Smooth muscle cell (in vitro differentiated cells): Measurements from ENCODE around the gene TMEM17. TPM values are rescaled to one million over a fixed set of nuclear protein-coding genes. Genes with fewer than 3 reads are reported as not detected.

Experiments used
- DNase-seq: peaks from one replicate; lab custom pipeline; 2025; ENCODE audit not compliant: unreplicated experiment; lab: John Stamatoyannopoulos, UW
- H2AFZ ChIP-seq: fragments of 200-600 bp; sonication (generic); 2 replicates; pipeline ENCODE4 v1.6.0; 2016; ENCODE audit warnings: antibody characterized with exemption, low read depth, mild to moderate bottlenecking
- H3F3A ChIP-seq: fragments of 200-600 bp; sonication (generic); 2 replicates; pipeline ENCODE4 v1.6.0; 2017; ENCODE audit warnings: antibody characterized with exemption, low read depth
- H3K27ac ChIP-seq: fragments of 200-600 bp; sonication (generic); 2 replicates; pipeline ENCODE4 v1.5.1; 2016; ENCODE audit warnings: low read depth, mild to moderate bottlenecking
- H3K27me3 ChIP-seq: fragments of 200-600 bp; sonication (generic); 2 replicates; pipeline ENCODE4 v1.6.1; 2016; ENCODE audit warnings: low read depth, mild to moderate bottlenecking
- H3K36me3 ChIP-seq: fragments of 200-600 bp; sonication (generic); 2 replicates; pipeline ENCODE4 v1.5.1; 2016; ENCODE audit warnings: low read depth
- H3K4me1 ChIP-seq: fragments of 200-600 bp; sonication (generic); 2 replicates; pipeline ENCODE4 v1.5.1; 2016; ENCODE audit warnings: low read depth
- H3K4me2 ChIP-seq: fragments of 200-600 bp; sonication (generic); 2 replicates; pipeline ENCODE4 v1.6.0; 2016; ENCODE audit warnings: mild to moderate bottlenecking
- H3K4me3 ChIP-seq: fragments of 200-600 bp; sonication (generic); 2 replicates; pipeline ENCODE4 v1.5.1; 2016; ENCODE audit warnings: mild to moderate bottlenecking
- H3K79me2 ChIP-seq: fragments of 200-600 bp; sonication (generic); 2 replicates; pipeline ENCODE4 v1.6.0; 2016; ENCODE audit warnings: low read depth, mild to moderate bottlenecking
- H3K9ac ChIP-seq: fragments of 200-600 bp; sonication (generic); 2 replicates; pipeline ENCODE4 v1.6.0; 2016; ENCODE audit warnings: low read depth
- H3K9me3 ChIP-seq: fragments of 200-600 bp; sonication (generic); replicated peaks from 2 replicates; pipeline ENCODE4 v1.5.1; 2016; ENCODE audit warnings: low read depth
- H4K20me1 ChIP-seq: fragments of 200-600 bp; sonication (generic); 2 replicates; pipeline ENCODE4 v1.6.0; 2016; ENCODE audit warnings: low read depth
- WGBS: methylation state at CpG from one replicate; pipeline ENCODE4 v1.1.7; 2016; ENCODE audit warnings: low lambda C conversion rate; 5-methylcytosine and 5-hydroxymethylcytosine counted together
- polyA plus RNA-seq: library from polyadenylated mRNA; unstranded; fragments of >200 nt; fragmentation: Nextera tagmentation; extraction: Ambion mirVana; gene quantifications from 2 replicates; pipeline ENCODE4 v1.2.1, GENCODE V29; 2016
- total RNA-seq: library from RNA; depleted of rRNA; stranded (reverse); fragments of >200 nt; gene quantifications from 2 replicates; pipeline ENCODE4 v1.2.3, GENCODE V29; 2014
- TF ChIP-seq, protein P1 (sequence below): fragments of 200-600 bp; sonication (generic); IDR thresholded peaks from 2 replicates; pipeline ENCODE4 v1.5.1; 2017; ENCODE audit warnings: borderline replicate concordance, mild to moderate bottlenecking, antibody characterized with exemption; ENCODE audit not compliant: insufficient read depth, poor library complexity, severe bottlenecking

Gene TMEM17
- total and polyA plus RNA-seq, 2 experiments from 2014 or later, result 3.6 to 4.0 TPM

DNA sequence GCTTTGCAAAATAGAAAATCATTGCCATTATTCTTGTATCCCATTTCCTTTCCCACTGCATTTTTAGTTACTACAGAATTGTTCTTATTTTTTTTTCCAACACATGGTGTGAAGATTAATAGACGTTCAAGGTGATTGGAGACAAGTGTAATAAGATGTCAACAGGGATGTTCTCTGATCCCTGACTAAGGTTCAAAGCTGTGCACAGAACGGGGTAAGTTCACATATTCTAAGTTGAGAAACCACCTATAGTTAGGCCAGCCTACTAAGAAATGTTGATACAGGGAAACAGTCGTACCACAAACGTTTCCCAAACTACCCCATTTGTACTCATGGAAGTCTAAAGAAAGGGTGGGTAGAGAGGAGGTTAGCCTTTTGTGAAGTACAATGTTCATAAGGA is 6.4 kb upstream of the TMEM17 start:
- WGBS, result 88% methylated on average over 4 of the region's 4 CpGs
- H3F3A ChIP-seq, result no peaks in the 10 kb centered on the region
- H3K4me3 ChIP-seq, result no peak overlapping the region

DNA sequence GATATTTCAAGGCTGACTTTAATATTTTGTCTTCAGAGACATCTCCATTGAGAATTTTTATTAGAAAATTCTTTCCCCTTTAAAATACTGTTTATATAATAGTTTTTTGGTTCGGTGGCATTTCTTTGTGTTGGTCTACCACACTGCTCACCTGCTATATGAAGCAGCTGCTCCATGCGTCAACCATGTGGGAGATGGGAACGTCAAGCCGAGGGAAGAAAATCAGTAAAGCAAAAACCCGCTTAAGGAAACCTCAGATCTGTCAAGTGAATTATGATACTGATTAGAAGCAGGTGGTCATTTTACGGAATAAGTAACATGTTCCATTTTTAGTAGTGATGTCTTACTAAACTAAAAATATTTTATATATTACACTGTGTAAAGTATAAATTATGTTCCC is 5.6 kb upstream of the TMEM17 start:
- H3K27ac ChIP-seq, result no peak overlapping the region
- H3F3A ChIP-seq, result peaks cover under 1% of the 10 kb centered on the region
- H3K9ac ChIP-seq, result no peak overlapping the region
- H3K4me1 ChIP-seq, result peaks cover 4% of the 10 kb centered on the region
- H3K9me3 ChIP-seq, result no peaks in the 10 kb centered on the region
- TF ChIP-seq, protein P1, sequence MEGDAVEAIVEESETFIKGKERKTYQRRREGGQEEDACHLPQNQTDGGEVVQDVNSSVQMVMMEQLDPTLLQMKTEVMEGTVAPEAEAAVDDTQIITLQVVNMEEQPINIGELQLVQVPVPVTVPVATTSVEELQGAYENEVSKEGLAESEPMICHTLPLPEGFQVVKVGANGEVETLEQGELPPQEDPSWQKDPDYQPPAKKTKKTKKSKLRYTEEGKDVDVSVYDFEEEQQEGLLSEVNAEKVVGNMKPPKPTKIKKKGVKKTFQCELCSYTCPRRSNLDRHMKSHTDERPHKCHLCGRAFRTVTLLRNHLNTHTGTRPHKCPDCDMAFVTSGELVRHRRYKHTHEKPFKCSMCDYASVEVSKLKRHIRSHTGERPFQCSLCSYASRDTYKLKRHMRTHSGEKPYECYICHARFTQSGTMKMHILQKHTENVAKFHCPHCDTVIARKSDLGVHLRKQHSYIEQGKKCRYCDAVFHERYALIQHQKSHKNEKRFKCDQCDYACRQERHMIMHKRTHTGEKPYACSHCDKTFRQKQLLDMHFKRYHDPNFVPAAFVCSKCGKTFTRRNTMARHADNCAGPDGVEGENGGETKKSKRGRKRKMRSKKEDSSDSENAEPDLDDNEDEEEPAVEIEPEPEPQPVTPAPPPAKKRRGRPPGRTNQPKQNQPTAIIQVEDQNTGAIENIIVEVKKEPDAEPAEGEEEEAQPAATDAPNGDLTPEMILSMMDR, result no peak
- H3K79me2 ChIP-seq, result no peaks in the 10 kb centered on the region
- H3K4me2 ChIP-seq, result no peak overlapping the region
- no peak for DNase-seq
- H3K36me3 ChIP-seq, result no peaks in the 10 kb centered on the region
- H2AFZ ChIP-seq, result no peak overlapping the region
- H4K20me1 ChIP-seq, result no peaks in the 10 kb centered on the region
- WGBS, result 82% methylated on average over 6 of the region's 6 CpGs
- H3K27me3 ChIP-seq, result peaks cover 4% of the 10 kb centered on the region
- H3K4me3 ChIP-seq, result no peak overlapping the region

More for the DNA sequence above, 6.4 kb upstream of the TMEM17 start:
- Histone ChIP-seq H3K4me2 (no peak overlapping the region), H3K36me3 (no peaks in the 10 kb centered on the region), H4K20me1 (no peaks in the 10 kb centered on the region), H2AFZ (no peak overlapping the region), H3K9me3 (no peaks in the 10 kb centered on the region), H3K27ac (no peak overlapping the region), H3K4me1 (no peaks in the 10 kb centered on the region), H3K9ac (no peak overlapping the region), H3K79me2 (no peaks in the 10 kb centered on the region), H3K27me3 (peaks cover 4% of the 10 kb centered on the region)
- DNase-seq, result no peak
- TF ChIP-seq, protein P1, result no peak

DNA sequence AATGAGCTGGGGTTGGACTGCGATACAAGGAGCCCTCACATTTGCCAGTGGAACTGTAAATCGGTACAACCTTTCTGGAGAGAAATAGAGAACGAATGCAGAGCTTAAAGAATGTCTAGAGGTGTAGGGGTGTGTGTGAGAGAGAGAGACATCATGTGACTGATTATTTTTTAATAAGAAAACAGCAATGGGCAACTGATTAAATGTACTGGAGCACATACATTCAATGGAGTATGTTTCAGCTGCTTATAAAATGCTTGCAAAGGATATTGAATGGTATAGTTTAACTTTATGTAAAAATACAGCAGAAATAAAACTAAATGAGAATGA is 391 bp upstream of the TMEM17 start:
- Histone ChIP-seq H3K27ac (peak overlapping the region; percentile 69), H3K4me1 (peaks cover 10% of the 10 kb centered on the region), H3K4me3 (peak overlapping the region; percentile 79), H3K9ac (peak overlapping the region; percentile 74), H3K4me2 (peak overlapping the region; percentile 91), H3K9me3 (no peaks in the 10 kb centered on the region), H3K27me3 (no peaks in the 10 kb centered on the region), H3F3A (peaks cover 8% of the 10 kb centered on the region), H3K79me2 (no peaks in the 10 kb centered on the region), H4K20me1 (no peaks in the 10 kb centered on the region), H2AFZ (peak overlapping the region; percentile 98), H3K36me3 (no peaks in the 10 kb centered on the region)
- TF ChIP-seq, protein P1, result no peak
- 4% methylated on average over 3 of the region's 3 CpGs for WGBS
- DNase-seq, result no peak

DNA sequence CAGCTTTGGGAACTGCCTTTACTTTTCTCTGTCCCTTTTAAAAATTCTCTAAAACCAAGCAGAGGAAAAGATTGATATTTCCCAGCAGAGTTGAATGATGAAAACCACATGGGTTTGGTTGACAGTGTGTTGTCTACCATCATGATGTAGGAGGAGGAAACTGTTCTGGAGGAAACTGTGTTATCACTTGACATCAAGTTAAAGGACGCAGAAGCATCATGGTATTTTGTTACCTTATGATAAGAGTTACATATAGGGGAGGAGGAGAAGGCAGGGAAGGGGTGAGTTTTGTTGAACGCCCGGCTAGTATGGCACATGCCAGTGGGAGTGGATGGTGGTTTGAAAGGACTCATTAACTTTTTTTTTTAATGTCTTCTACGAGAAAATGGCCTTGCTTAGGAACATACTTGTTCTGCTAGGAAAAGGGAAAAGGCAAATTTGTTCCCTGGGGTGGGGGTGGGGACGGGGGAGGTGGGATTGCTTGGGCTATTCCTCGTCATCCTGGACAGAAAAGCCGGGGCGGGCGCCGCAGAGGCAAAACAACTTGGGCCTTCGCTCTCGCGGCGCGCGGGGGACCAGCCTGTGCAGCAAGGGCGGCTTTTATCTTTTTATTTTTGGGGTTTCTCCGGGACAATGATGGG is 766 bp downstream of the TMEM17 start:
- no peaks in the 10 kb centered on the region for H3K36me3 ChIP-seq
- WGBS, result 12% methylated on average over 18 of the region's 18 CpGs

More for the DNA sequence above, 766 bp downstream of the TMEM17 start:
- TF ChIP-seq, protein P1, result no peak
- H4K20me1 ChIP-seq, result no peaks in the 10 kb centered on the region
- peak overlapping the region; percentile 74 for H3K9ac ChIP-seq
- DNase-seq, result no peak
- H3K79me2 ChIP-seq, result no peaks in the 10 kb centered on the region
- H2AFZ ChIP-seq, result peak overlapping the region; percentile 98
- no peaks in the 10 kb centered on the region for H3K27me3 ChIP-seq
- peak overlapping the region; percentile 79 for H3K4me3 ChIP-seq
- peaks cover 8% of the 10 kb centered on the region for H3F3A ChIP-seq
- H3K4me1 ChIP-seq, result peaks cover 10% of the 10 kb centered on the region
- no peaks in the 10 kb centered on the region for H3K9me3 ChIP-seq
- peak overlapping the region; percentile 91 for H3K4me2 ChIP-seq
- peak overlapping the region; percentile 69 for H3K27ac ChIP-seq
